HepG2 (cell line): ENCODE results near the gene CRYGS.
"Not testable (repeated sequence)": the region's sequence is repeated elsewhere in the genome, so short reads cannot be mapped to it uniquely, and the experiment has no call there.

Source experiments
- GABPB1 ChIP-seq: IDR thresholded peaks from 2 replicates; pipeline ENCODE4 v1.6.1; 2016; ENCODE audit warnings: mild to moderate bottlenecking, missing genetic modification reagents, moderate library complexity, missing compliant biosample characterization
- KLF15 ChIP-seq: sonication (generic); formaldehyde crosslinking; IDR thresholded peaks from 2 replicates; pipeline ENCODE4 v1.8.1; 2023; ENCODE audit warnings: borderline replicate concordance, mild to moderate bottlenecking, inconsistent platforms, missing genetic modification reagents, mixed read lengths
- POLR2A ChIP-seq, 2 experiments: IDR thresholded peaks; 2 replicates each; pipeline ENCODE4 v1.6.1; 2011; ENCODE audit warnings: low read depth in 2 of 2, low read length in 2 of 2, mild to moderate bottlenecking in 1 of 2, moderate library complexity in 1 of 2; ENCODE audit not compliant: insufficient read depth in 1 of 2
- ZFP62 ChIP-seq: sonication (generic); formaldehyde crosslinking; IDR thresholded peaks from 2 replicates; pipeline ENCODE4 v1.4.0; 2020; ENCODE audit warnings: missing genetic modification reagents
- ZSCAN22 ChIP-seq: sonication (generic); formaldehyde crosslinking; IDR thresholded peaks from 2 replicates; pipeline ENCODE4 v1.4.0; 2020; ENCODE audit warnings: mild to moderate bottlenecking, missing genetic modification reagents

GRCh38 chr3:186499949-186500348 lies 44.2 kb downstream of the CRYGS start:
- not testable (repeated sequence) for TF ChIP-seq KLF15; POLR2A (IDR thresholded peaks at IDR 0.05; ENCODE audit: insufficient read depth in 1 of 2, low read depth in 2 of 2, low read length in 2 of 2); GABPB1 (CRISPR knock-in tag); ZFP62 (CRISPR knock-in tag); ZSCAN22 (CRISPR knock-in tag)
